ENCODE results near the gene TMIGD1. TPM values are rescaled to one million over a fixed set of nuclear protein-coding genes. Genes with fewer than 3 reads are reported as not detected.

Gene TMIGD1
- total and polyA plus RNA-seq, 2 of the 13 experiments (the other 11 are each of a cell fraction or from before 2014, with no cell fraction given) = not detected

DNA sequence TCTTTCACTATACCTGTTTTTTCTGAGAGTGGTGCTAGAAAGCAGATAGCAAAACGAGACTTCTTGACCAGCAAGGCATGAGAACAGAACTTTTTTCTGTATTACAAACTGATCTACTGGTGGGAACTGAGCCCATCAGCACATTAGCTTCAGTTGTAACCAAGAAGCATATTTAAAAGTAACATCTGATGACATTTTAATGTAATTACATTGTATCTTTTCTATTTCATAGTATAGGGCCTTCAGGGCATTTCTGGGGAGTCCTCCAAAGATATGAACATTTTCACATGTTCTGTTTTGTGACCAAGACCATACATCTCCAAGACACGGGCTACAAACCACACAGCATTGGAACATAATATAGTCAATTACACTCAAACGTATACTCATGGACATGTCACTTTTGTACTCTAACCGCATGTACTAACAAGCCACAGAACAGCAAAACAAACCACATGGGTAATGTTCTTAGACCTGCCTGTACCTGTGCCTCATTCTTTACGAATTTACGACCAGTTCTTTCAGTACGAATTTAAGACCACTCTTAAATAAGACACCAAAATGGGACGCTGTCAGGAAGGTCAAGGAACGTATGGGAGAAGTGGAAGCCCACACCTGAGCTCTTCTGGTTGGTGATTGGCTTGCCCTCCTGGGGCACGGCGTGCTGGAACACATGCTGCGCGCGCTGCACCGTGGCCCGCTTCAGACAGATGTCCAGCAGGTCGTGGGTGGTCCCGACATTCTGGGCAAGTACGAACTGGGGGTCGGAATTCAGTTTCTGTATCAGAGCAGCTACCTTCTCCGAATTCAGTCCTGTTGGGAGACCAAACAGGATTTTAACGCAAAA lies 42.9 kb downstream of the TMIGD1 start (continued):
- TF ChIP-seq, protein P1, sequence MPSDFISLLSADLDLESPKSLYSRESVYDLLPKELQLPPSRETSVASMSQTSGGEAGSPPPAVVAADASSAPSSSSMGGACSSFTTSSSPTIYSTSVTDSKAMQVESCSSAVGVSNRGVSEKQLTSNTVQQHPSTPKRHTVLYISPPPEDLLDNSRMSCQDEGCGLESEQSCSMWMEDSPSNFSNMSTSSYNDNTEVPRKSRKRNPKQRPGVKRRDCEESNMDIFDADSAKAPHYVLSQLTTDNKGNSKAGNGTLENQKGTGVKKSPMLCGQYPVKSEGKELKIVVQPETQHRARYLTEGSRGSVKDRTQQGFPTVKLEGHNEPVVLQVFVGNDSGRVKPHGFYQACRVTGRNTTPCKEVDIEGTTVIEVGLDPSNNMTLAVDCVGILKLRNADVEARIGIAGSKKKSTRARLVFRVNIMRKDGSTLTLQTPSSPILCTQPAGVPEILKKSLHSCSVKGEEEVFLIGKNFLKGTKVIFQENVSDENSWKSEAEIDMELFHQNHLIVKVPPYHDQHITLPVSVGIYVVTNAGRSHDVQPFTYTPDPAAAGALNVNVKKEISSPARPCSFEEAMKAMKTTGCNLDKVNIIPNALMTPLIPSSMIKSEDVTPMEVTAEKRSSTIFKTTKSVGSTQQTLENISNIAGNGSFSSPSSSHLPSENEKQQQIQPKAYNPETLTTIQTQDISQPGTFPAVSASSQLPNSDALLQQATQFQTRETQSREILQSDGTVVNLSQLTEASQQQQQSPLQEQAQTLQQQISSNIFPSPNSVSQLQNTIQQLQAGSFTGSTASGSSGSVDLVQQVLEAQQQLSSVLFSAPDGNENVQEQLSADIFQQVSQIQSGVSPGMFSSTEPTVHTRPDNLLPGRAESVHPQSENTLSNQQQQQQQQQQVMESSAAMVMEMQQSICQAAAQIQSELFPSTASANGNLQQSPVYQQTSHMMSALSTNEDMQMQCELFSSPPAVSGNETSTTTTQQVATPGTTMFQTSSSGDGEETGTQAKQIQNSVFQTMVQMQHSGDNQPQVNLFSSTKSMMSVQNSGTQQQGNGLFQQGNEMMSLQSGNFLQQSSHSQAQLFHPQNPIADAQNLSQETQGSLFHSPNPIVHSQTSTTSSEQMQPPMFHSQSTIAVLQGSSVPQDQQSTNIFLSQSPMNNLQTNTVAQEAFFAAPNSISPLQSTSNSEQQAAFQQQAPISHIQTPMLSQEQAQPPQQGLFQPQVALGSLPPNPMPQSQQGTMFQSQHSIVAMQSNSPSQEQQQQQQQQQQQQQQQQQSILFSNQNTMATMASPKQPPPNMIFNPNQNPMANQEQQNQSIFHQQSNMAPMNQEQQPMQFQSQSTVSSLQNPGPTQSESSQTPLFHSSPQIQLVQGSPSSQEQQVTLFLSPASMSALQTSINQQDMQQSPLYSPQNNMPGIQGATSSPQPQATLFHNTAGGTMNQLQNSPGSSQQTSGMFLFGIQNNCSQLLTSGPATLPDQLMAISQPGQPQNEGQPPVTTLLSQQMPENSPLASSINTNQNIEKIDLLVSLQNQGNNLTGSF (CRISPR knock-in tag; IDR thresholded peaks at IDR 0.05) = no peak; the same call in 1 of the 2 replicates
- TF ChIP-seq ZEB1 (IDR thresholded peaks at IDR 0.05; ENCODE audit: insufficient replicate concordance, low read depth) (no peak), NR3C1 (CRISPR knock-in tag; IDR thresholded peaks at IDR 0.05) (no peak), ISL2 (CRISPR knock-in tag; IDR thresholded peaks at IDR 0.05) (no peak), SALL1 (CRISPR knock-in tag; IDR thresholded peaks at IDR 0.05) (peak; percentile 36; the same call in 1 of the 2 replicates), NFYC (CRISPR knock-in tag; IDR thresholded peaks at IDR 0.05) (peak; percentile 61), U2AF1 (optimal IDR thresholded peaks at IDR 0.05; ENCODE audit: low read depth, low read length) (no peak), ARID2 (CRISPR knock-in tag; IDR thresholded peaks at IDR 0.05; ENCODE audit: borderline replicate concordance) (no peak), HIVEP1 (CRISPR knock-in tag; IDR thresholded peaks at IDR 0.05) (no peak), PHB2 (IDR thresholded peaks at IDR 0.05; ENCODE audit: partially characterized antibody) (no peak), ZNF24 (IDR thresholded peaks at IDR 0.05) (no peak), PITX1 (CRISPR knock-in tag; IDR thresholded peaks at IDR 0.05) (no peak)
- TF ChIP-seq, protein P2, sequence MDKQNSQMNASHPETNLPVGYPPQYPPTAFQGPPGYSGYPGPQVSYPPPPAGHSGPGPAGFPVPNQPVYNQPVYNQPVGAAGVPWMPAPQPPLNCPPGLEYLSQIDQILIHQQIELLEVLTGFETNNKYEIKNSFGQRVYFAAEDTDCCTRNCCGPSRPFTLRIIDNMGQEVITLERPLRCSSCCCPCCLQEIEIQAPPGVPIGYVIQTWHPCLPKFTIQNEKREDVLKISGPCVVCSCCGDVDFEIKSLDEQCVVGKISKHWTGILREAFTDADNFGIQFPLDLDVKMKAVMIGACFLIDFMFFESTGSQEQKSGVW (CRISPR knock-in tag; IDR thresholded peaks at IDR 0.05; ENCODE audit: borderline replicate concordance) = no peak
- TF ChIP-seq, protein P3, sequence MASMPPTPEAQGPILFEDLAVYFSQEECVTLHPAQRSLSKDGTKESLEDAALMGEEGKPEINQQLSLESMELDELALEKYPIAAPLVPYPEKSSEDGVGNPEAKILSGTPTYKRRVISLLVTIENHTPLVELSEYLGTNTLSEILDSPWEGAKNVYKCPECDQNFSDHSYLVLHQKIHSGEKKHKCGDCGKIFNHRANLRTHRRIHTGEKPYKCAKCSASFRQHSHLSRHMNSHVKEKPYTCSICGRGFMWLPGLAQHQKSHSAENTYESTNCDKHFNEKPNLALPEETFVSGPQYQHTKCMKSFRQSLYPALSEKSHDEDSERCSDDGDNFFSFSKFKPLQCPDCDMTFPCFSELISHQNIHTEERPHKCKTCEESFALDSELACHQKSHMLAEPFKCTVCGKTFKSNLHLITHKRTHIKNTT (CRISPR knock-in tag; IDR thresholded peaks at IDR 0.05) = no peak
- TF ChIP-seq, protein P4, sequence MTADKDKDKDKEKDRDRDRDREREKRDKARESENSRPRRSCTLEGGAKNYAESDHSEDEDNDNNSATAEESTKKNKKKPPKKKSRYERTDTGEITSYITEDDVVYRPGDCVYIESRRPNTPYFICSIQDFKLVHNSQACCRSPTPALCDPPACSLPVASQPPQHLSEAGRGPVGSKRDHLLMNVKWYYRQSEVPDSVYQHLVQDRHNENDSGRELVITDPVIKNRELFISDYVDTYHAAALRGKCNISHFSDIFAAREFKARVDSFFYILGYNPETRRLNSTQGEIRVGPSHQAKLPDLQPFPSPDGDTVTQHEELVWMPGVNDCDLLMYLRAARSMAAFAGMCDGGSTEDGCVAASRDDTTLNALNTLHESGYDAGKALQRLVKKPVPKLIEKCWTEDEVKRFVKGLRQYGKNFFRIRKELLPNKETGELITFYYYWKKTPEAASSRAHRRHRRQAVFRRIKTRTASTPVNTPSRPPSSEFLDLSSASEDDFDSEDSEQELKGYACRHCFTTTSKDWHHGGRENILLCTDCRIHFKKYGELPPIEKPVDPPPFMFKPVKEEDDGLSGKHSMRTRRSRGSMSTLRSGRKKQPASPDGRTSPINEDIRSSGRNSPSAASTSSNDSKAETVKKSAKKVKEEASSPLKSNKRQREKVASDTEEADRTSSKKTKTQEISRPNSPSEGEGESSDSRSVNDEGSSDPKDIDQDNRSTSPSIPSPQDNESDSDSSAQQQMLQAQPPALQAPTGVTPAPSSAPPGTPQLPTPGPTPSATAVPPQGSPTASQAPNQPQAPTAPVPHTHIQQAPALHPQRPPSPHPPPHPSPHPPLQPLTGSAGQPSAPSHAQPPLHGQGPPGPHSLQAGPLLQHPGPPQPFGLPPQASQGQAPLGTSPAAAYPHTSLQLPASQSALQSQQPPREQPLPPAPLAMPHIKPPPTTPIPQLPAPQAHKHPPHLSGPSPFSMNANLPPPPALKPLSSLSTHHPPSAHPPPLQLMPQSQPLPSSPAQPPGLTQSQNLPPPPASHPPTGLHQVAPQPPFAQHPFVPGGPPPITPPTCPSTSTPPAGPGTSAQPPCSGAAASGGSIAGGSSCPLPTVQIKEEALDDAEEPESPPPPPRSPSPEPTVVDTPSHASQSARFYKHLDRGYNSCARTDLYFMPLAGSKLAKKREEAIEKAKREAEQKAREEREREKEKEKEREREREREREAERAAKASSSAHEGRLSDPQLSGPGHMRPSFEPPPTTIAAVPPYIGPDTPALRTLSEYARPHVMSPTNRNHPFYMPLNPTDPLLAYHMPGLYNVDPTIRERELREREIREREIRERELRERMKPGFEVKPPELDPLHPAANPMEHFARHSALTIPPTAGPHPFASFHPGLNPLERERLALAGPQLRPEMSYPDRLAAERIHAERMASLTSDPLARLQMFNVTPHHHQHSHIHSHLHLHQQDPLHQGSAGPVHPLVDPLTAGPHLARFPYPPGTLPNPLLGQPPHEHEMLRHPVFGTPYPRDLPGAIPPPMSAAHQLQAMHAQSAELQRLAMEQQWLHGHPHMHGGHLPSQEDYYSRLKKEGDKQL (CRISPR knock-in tag; IDR thresholded peaks at IDR 0.05; ENCODE audit: low read depth) = no peak
- TF ChIP-seq, protein P5, sequence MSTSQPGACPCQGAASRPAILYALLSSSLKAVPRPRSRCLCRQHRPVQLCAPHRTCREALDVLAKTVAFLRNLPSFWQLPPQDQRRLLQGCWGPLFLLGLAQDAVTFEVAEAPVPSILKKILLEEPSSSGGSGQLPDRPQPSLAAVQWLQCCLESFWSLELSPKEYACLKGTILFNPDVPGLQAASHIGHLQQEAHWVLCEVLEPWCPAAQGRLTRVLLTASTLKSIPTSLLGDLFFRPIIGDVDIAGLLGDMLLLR (CRISPR knock-in tag; IDR thresholded peaks at IDR 0.05) = peak; percentile 52; the same call in 1 of the 2 replicates
